ENCODE results near the gene NDUFV3.

DNA sequence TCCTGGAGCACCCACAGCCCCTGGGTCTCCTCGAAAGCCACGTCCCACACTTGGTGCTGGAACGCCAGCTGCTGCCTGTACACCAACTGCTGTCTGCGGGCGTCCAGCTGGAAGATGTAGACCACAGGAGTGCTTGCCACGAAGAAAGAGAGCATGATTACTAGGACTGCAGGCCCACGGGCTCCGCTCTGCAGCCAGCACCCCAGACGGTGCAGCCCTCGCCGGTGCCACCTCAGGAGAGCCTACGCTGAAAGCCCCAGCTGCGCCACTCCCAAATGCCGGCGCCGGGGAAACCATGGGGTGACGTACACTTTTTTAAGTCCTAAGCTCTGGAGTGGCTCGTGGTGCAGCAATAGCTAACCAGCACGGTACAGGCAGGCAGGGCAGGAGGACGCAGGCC, 39.5 kb upstream of the NDUFV3 start:
- TF ChIP-seq, protein P1, sequence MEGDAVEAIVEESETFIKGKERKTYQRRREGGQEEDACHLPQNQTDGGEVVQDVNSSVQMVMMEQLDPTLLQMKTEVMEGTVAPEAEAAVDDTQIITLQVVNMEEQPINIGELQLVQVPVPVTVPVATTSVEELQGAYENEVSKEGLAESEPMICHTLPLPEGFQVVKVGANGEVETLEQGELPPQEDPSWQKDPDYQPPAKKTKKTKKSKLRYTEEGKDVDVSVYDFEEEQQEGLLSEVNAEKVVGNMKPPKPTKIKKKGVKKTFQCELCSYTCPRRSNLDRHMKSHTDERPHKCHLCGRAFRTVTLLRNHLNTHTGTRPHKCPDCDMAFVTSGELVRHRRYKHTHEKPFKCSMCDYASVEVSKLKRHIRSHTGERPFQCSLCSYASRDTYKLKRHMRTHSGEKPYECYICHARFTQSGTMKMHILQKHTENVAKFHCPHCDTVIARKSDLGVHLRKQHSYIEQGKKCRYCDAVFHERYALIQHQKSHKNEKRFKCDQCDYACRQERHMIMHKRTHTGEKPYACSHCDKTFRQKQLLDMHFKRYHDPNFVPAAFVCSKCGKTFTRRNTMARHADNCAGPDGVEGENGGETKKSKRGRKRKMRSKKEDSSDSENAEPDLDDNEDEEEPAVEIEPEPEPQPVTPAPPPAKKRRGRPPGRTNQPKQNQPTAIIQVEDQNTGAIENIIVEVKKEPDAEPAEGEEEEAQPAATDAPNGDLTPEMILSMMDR (conservative IDR thresholded peaks at IDR 0.05): no peak
- TF ChIP-seq ZFX (IDR thresholded peaks at IDR 0.05): no peak

All from C4-2B (cell line).